ENCODE measurements around the gene MYBPHL.

DNA sequence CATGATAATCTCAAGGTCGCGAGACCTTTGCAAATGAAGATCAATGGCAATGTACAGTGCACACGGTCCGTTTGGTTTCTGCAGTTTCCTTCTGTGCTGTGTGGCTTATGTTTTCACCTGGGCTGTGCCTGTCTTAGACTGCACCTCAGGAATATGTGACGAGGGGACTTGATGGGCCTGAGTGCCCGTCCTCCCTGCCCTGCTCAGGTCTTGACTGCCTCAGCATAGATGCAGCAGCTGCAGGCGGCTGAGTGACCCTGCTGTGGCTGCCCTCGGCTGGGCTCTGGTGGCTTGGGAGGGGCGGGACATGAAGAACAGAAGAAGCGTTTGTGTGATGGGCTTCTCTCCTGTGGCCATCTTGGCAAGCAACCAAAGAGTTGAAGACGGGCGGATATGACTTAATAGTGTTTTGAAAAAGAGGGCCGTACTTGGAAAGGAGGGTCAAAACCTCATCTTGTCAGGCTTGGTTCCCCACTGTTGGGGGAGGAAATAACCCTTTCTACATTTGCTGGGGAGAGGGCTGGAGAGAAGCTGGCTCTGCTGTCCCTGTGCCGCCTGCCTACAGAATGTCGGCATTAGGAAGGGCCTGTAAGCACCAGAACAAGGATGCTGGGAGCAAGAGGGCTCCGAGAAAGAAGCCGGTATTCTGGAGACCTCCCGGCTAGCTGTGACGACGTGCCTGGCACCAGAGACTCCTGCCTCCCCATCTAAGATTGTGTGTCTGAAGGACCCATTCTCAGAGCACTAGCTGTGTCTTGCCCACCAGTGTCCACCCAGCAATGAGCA lies 7.1 kb downstream of the MYBPHL start:
- TF ChIP-seq, protein P1, sequence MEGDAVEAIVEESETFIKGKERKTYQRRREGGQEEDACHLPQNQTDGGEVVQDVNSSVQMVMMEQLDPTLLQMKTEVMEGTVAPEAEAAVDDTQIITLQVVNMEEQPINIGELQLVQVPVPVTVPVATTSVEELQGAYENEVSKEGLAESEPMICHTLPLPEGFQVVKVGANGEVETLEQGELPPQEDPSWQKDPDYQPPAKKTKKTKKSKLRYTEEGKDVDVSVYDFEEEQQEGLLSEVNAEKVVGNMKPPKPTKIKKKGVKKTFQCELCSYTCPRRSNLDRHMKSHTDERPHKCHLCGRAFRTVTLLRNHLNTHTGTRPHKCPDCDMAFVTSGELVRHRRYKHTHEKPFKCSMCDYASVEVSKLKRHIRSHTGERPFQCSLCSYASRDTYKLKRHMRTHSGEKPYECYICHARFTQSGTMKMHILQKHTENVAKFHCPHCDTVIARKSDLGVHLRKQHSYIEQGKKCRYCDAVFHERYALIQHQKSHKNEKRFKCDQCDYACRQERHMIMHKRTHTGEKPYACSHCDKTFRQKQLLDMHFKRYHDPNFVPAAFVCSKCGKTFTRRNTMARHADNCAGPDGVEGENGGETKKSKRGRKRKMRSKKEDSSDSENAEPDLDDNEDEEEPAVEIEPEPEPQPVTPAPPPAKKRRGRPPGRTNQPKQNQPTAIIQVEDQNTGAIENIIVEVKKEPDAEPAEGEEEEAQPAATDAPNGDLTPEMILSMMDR (IDR thresholded peaks at IDR 0.05 in 4 of 5, conservative IDR thresholded peaks at IDR 0.05 in 1 of 5): no peak
- no peak for TF ChIP-seq POLR2A (IDR thresholded peaks at IDR 0.05)
